HCT116 (cell line): Measurements from ENCODE around the gene FRAS1. TPM values are rescaled to one million over a fixed set of nuclear protein-coding genes. Genes with fewer than 3 reads are reported as not detected.

Experiments
- ATAC-seq: fragments of 200-7000 bp; cut with Tn5 transposase; 2 replicates; pipeline ENCODE4 v1.9.1; 2020; ENCODE audit warnings: mild to moderate bottlenecking, moderate library complexity
- BruUV-seq: library from RNA; stranded (reverse); fragments of 400-500 nt; replicated peaks from 2 replicates; lab custom pipeline; 2021; lab: Mats Ljungman, UMichigan
- CTCF ChIA-PET: fragments of 300-600 bp; sonication (Branson Sonifier 250); formaldehyde crosslinking; loops from one replicate; lab custom pipeline; 2021; ENCODE audit warnings: antibody characterized with exemption; lab: Charles Lee
- POLR2A ChIA-PET: fragments of 300-600, 350-600 bp; sonication (Branson Sonifier 250); formaldehyde crosslinking; loops from one replicate; lab custom pipeline; 2021; ENCODE audit warnings: antibody characterized with exemption; lab: Charles Lee
- RAD21 ChIA-PET, 2 experiments: fragments of 300-600 bp; sonication (Branson Sonifier 250); formaldehyde crosslinking; loops; one replicate each; lab custom pipeline; 2023; ENCODE audit warnings: low total read pairs in 2 of 2; ENCODE audit not compliant: uncharacterized antibody in 2 of 2, unreplicated experiment in 2 of 2, low non-redundant PET in 1 of 2; lab: Charles Lee
- DNase-seq: peaks from one replicate; pipeline ENCODE4 v3.0.0-alpha.2; 2010; ENCODE audit warnings: low read depth, low spot score
- H2AFZ ChIP-seq: fragments of 200-600 bp; shearing (Covaris generic), sonication (generic); 2 replicates; pipeline ENCODE4 v1.6.1; 2017; ENCODE audit warnings: low read depth, mixed run types, mixed read lengths, antibody characterized with exemption, low read length; ENCODE audit not compliant: poor library complexity, severe bottlenecking
- H3K27ac ChIP-seq: 2 replicates; pipeline ENCODE4 v1.5.1; 2012; ENCODE audit warnings: low read depth, low read length
- H3K27me3 ChIP-seq: fragments of 200-600 bp; sonication (generic); 2 replicates; pipeline ENCODE4 v1.6.1; 2016; ENCODE audit warnings: mixed run types, low read length, mixed read lengths; ENCODE audit not compliant: insufficient read depth
- H3K36me3 ChIP-seq, 2 experiments: fragments of 200-500 bp in 1 of 2; fragments of 200-600 bp in 1 of 2; sonication (Bioruptor generic) in 1 of 2; sonication (generic) in 1 of 2; 2 replicates each; pipeline versions ENCODE4 v1.5.1 to v1.6.1; 2014 to 2016; ENCODE audit warnings: low read length in 2 of 2, inconsistent platforms in 1 of 2, mixed read lengths in 1 of 2, mixed run types in 1 of 2; ENCODE audit not compliant: insufficient read depth in 2 of 2, control insufficient read depth in 1 of 2
- H3K4me1 ChIP-seq, 2 experiments: fragments of 200-600 bp in 1 of 2; sonication (generic) in 1 of 2; 2 replicates each; pipeline versions ENCODE4 v1.5.1 to v1.6.1; 2012 to 2017; ENCODE audit warnings: low read length in 2 of 2, inconsistent platforms in 1 of 2, mild to moderate bottlenecking in 1 of 2, mixed read lengths in 1 of 2, mixed run types in 1 of 2, moderate library complexity in 1 of 2; ENCODE audit not compliant: insufficient read depth in 2 of 2, control insufficient read depth in 1 of 2
- H3K4me2 ChIP-seq: fragments of 200-600 bp; sonication (generic); 2 replicates; pipeline ENCODE4 v1.6.1; 2017; ENCODE audit warnings: mixed run types, low read length, mixed read lengths
- H3K4me3 ChIP-seq, 2 experiments: fragments of 200-600 bp in 1 of 2; sonication (generic) in 1 of 2; replicated peaks in 1 of 2; 2 replicates each; pipeline ENCODE4 v1.5.1; 2011 to 2016; ENCODE audit warnings: low read length in 2 of 2, control low read depth in 1 of 2, low read depth in 1 of 2, mild to moderate bottlenecking in 1 of 2, mixed read lengths in 1 of 2, mixed run types in 1 of 2
- H3K79me2 ChIP-seq: fragments of 200-600 bp; sonication (generic); 2 replicates; pipeline ENCODE4 v1.6.1; 2017; ENCODE audit warnings: mild to moderate bottlenecking, mixed run types, low read length, moderate library complexity, mixed read lengths; ENCODE audit not compliant: insufficient read depth
- H3K9ac ChIP-seq: fragments of 200-600 bp; sonication (generic); 2 replicates; pipeline ENCODE4 v1.6.1; 2016; ENCODE audit warnings: low read length, mixed read lengths
- H3K9me2 ChIP-seq: fragments of 200-600 bp; sonication (generic), shearing (Covaris generic); 2 replicates; pipeline ENCODE4 v1.6.1; 2017; ENCODE audit warnings: mixed run types, mild to moderate bottlenecking, moderate library complexity; ENCODE audit not compliant: insufficient read depth
- H3K9me3 ChIP-seq, 2 experiments: fragments of 200-500 bp in 1 of 2; fragments of 200-600 bp in 1 of 2; sonication (Bioruptor generic) in 1 of 2; sonication (generic) in 1 of 2; 2 replicates each; pipeline ENCODE4 v1.6.1; 2014 to 2017; ENCODE audit warnings: low read length in 2 of 2, mixed read lengths in 2 of 2, inconsistent platforms in 1 of 2, low read depth in 1 of 2, mild to moderate bottlenecking in 1 of 2, mixed run types in 1 of 2, moderate library complexity in 1 of 2; ENCODE audit not compliant: control insufficient read depth in 1 of 2, insufficient read depth in 1 of 2
- H4K20me1 ChIP-seq: fragments of 200-600 bp; sonication (generic), shearing (Covaris generic); 2 replicates; pipeline ENCODE4 v1.6.1; 2017; ENCODE audit warnings: mixed run types, mild to moderate bottlenecking, moderate library complexity; ENCODE audit not compliant: insufficient read depth
- CBX3 ChIP-seq: IDR thresholded peaks from 2 replicates; pipeline ENCODE4 v1.6.1; 2012; ENCODE audit warnings: low read depth
- CEBPB ChIP-seq: IDR thresholded peaks from 2 replicates; pipeline ENCODE4 v1.6.1; 2012; ENCODE audit warnings: low read depth
- ELF1 ChIP-seq: IDR thresholded peaks from 2 replicates; pipeline ENCODE4 v1.6.1; 2012; ENCODE audit warnings: low read depth, borderline replicate concordance
- EZH2 ChIP-seq: fragments of 200-600 bp; sonication (generic); IDR thresholded peaks from 2 replicates; pipeline ENCODE4 v1.6.1; 2017; ENCODE audit warnings: antibody characterized with exemption, mixed run types
- FOSL1 ChIP-seq: IDR thresholded peaks from 2 replicates; pipeline ENCODE4 v1.6.1; 2012; ENCODE audit warnings: low read depth
- JUND ChIP-seq: IDR thresholded peaks from 2 replicates; pipeline ENCODE4 v1.6.1; 2012
- POLR2A ChIP-seq: IDR thresholded peaks from 2 replicates; pipeline ENCODE4 v1.7.0; 2011; ENCODE audit warnings: borderline replicate concordance; ENCODE audit not compliant: insufficient read depth, insufficient read length; ENCODE audit errors: extremely low read depth
- RAD21 ChIP-seq: IDR thresholded peaks from 2 replicates; pipeline ENCODE4 v1.6.1; 2012; ENCODE audit warnings: low read depth, mild to moderate bottlenecking
- SIN3A ChIP-seq: IDR thresholded peaks from 2 replicates; pipeline ENCODE4 v1.6.1; 2012; ENCODE audit warnings: low read depth
- SRF ChIP-seq: IDR thresholded peaks from 2 replicates; pipeline ENCODE4 v1.6.1; 2012; ENCODE audit warnings: low read depth
- YY1 ChIP-seq: IDR thresholded peaks from 2 replicates; pipeline ENCODE4 v1.6.1; 2011; ENCODE audit warnings: low read length, low read depth, moderate library complexity, mild to moderate bottlenecking; ENCODE audit not compliant: insufficient replicate concordance; ENCODE audit errors: extremely low read depth
- ZFX ChIP-seq: fragments of 450-650 bp; IDR thresholded peaks from 2 replicates; pipeline ENCODE4 v1.6.1; 2017
- ZNF274 ChIP-seq: fragments of 200-500 bp; sonication (Bioruptor generic); IDR thresholded peaks from 2 replicates; pipeline ENCODE4 v1.6.1; 2014; ENCODE audit warnings: mild to moderate bottlenecking, low read depth, low read length, inconsistent platforms
- intact Hi-C: fragments of 100-400 bp; cut with micrococcal nuclease; formaldehyde crosslinking; loops from 2 replicates; pipeline ENCODE4 v1.10.0; 2022
- total RNA-seq: library from RNA; stranded (reverse); gene quantifications from one replicate; pipeline ENCODE4 v1.2.1, GENCODE V29; 2021; ENCODE audit not compliant: unreplicated experiment
- TF ChIP-seq, protein P1 (sequence below): IDR thresholded peaks from 2 replicates; pipeline ENCODE4 v1.6.1; 2011; ENCODE audit warnings: mild to moderate bottlenecking, low read length, moderate library complexity; ENCODE audit not compliant: insufficient replicate concordance; ENCODE audit errors: extremely low read depth
- TF ChIP-seq, protein P2 (sequence below), 3 experiments: fragments of 200-600 bp in 1 of 3; sonication (generic) in 1 of 3; IDR thresholded peaks in 2 of 3; conservative IDR thresholded peaks in 1 of 3; 2 replicates each; pipeline ENCODE4 v1.5.1; 2012 to 2017; ENCODE audit warnings: low read depth in 2 of 3, low read length in 2 of 3, antibody characterized with exemption in 1 of 3, borderline replicate concordance in 1 of 3, control low read depth in 1 of 3, mild to moderate bottlenecking in 1 of 3, mixed read lengths in 1 of 3, mixed run types in 1 of 3, moderate library complexity in 1 of 3; ENCODE audit not compliant: insufficient read depth in 1 of 3
- TF ChIP-seq, protein P3 (sequence below): IDR thresholded peaks from 2 replicates; pipeline ENCODE4 v1.6.1; 2012
- TF ChIP-seq, protein P4 (sequence below): IDR thresholded peaks from 2 replicates; pipeline ENCODE4 v1.6.1; 2012; ENCODE audit warnings: low read depth

FRAS1 gene
- total RNA-seq, 1 experiment from 2014 or later = 33.5 TPM

DNA sequence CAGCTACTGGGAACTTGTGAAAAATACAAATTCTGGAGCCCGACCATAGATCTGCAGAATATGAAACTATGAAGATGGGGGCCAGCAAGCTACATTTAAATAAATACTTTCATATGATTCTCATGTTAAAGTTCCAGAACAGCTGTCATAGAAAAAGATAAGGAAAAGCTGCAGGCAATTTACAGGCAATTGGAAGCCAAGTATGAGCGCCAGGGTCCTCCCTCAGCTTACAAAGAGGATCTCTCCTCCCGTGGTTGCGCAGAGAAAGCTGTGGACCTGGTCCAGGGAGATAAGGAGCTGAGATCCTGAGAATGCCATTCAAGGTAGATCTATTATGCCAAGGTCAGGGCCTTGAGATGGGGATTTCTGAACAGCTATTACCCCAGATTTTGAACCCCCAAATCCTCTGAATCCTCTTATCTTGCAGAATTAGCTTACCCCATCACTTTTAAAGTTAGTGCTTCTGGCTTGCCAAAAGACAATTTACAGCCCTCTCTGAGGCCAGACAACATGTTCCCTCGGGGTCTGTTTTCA, 25.6 kb upstream of the FRAS1 start:
- Histone ChIP-seq H4K20me1 (no peaks in the 10 kb centered on the region), H3K9me2 (no peaks in the 10 kb centered on the region), H3K4me2 (no peak overlapping the region), H3K27me3 (no peaks in the 10 kb centered on the region), H3K9ac (no peak overlapping the region), H2AFZ (no peak overlapping the region), H3K4me3 (no peak overlapping the region), H3K36me3 (no peaks in the 10 kb centered on the region), H3K9me3 (no peaks in the 10 kb centered on the region), H3K79me2 (no peaks in the 10 kb centered on the region), H3K4me1 (no peaks in the 10 kb centered on the region), H3K27ac (no peak overlapping the region)
- ATAC-seq (no peak), DNase-seq (no peak)
- RAD21 ChIA-PET = no interaction called here
- intact Hi-C loops = no loop called here
- no peak for TF ChIP-seq RAD21
- no peak for TF ChIP-seq CEBPB
- TF ChIP-seq YY1 = no peak
- TF ChIP-seq, protein P1, sequence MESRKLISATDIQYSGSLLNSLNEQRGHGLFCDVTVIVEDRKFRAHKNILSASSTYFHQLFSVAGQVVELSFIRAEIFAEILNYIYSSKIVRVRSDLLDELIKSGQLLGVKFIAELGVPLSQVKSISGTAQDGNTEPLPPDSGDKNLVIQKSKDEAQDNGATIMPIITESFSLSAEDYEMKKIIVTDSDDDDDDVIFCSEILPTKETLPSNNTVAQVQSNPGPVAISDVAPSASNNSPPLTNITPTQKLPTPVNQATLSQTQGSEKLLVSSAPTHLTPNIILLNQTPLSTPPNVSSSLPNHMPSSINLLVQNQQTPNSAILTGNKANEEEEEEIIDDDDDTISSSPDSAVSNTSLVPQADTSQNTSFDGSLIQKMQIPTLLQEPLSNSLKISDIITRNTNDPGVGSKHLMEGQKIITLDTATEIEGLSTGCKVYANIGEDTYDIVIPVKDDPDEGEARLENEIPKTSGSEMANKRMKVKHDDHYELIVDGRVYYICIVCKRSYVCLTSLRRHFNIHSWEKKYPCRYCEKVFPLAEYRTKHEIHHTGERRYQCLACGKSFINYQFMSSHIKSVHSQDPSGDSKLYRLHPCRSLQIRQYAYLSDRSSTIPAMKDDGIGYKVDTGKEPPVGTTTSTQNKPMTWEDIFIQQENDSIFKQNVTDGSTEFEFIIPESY = no peak
- no peak for TF ChIP-seq POLR2A
- TF ChIP-seq, protein P2, sequence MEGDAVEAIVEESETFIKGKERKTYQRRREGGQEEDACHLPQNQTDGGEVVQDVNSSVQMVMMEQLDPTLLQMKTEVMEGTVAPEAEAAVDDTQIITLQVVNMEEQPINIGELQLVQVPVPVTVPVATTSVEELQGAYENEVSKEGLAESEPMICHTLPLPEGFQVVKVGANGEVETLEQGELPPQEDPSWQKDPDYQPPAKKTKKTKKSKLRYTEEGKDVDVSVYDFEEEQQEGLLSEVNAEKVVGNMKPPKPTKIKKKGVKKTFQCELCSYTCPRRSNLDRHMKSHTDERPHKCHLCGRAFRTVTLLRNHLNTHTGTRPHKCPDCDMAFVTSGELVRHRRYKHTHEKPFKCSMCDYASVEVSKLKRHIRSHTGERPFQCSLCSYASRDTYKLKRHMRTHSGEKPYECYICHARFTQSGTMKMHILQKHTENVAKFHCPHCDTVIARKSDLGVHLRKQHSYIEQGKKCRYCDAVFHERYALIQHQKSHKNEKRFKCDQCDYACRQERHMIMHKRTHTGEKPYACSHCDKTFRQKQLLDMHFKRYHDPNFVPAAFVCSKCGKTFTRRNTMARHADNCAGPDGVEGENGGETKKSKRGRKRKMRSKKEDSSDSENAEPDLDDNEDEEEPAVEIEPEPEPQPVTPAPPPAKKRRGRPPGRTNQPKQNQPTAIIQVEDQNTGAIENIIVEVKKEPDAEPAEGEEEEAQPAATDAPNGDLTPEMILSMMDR (IDR thresholded peaks at IDR 0.05 in 2 of 3, conservative IDR thresholded peaks at IDR 0.05 in 1 of 3; ENCODE audit: borderline replicate concordance in 1 of 3, insufficient read depth in 1 of 3, low read depth in 2 of 3, low read length in 2 of 3) = no peak
- no peak for TF ChIP-seq SRF
- TF ChIP-seq ELF1 = no peak
- no peak for TF ChIP-seq FOSL1
- TF ChIP-seq ZNF274 = no peak
- TF ChIP-seq JUND = no peak
- TF ChIP-seq, protein P3, sequence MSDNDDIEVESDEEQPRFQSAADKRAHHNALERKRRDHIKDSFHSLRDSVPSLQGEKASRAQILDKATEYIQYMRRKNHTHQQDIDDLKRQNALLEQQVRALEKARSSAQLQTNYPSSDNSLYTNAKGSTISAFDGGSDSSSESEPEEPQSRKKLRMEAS = no peak
- TF ChIP-seq, protein P4, sequence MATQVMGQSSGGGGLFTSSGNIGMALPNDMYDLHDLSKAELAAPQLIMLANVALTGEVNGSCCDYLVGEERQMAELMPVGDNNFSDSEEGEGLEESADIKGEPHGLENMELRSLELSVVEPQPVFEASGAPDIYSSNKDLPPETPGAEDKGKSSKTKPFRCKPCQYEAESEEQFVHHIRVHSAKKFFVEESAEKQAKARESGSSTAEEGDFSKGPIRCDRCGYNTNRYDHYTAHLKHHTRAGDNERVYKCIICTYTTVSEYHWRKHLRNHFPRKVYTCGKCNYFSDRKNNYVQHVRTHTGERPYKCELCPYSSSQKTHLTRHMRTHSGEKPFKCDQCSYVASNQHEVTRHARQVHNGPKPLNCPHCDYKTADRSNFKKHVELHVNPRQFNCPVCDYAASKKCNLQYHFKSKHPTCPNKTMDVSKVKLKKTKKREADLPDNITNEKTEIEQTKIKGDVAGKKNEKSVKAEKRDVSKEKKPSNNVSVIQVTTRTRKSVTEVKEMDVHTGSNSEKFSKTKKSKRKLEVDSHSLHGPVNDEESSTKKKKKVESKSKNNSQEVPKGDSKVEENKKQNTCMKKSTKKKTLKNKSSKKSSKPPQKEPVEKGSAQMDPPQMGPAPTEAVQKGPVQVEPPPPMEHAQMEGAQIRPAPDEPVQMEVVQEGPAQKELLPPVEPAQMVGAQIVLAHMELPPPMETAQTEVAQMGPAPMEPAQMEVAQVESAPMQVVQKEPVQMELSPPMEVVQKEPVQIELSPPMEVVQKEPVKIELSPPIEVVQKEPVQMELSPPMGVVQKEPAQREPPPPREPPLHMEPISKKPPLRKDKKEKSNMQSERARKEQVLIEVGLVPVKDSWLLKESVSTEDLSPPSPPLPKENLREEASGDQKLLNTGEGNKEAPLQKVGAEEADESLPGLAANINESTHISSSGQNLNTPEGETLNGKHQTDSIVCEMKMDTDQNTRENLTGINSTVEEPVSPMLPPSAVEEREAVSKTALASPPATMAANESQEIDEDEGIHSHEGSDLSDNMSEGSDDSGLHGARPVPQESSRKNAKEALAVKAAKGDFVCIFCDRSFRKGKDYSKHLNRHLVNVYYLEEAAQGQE = no peak
- TF ChIP-seq ZFX = no peak
- TF ChIP-seq CBX3 = no peak
- no peak for TF ChIP-seq SIN3A
- TF ChIP-seq EZH2 = no peak
- no TSS peak for BruUV-seq
- POLR2A ChIA-PET = interaction anchor here (0.6 kb wide), 1 partner anchor 25 kb away, joined by 3 read pairs; the partner anchor contains the start of gene FRAS1
- CTCF ChIA-PET = no interaction called here
